Fibroblast of lung (primary cell): Measurements from ENCODE around the gene CASP8. TPM values are rescaled to one million over a fixed set of nuclear protein-coding genes. Genes with fewer than 3 reads are reported as not detected.
"Not testable (repeated sequence)": the region's sequence is repeated elsewhere in the genome, so short reads cannot be mapped to it uniquely, and the experiment has no call there.

ENCODE experiments used
- DNase-seq, 2 donors: peaks; one replicate each; pipeline versions ENCODE4 v3.0.0 to v3.0.0-alpha.2; 2010; ENCODE audit warnings: low read depth in 2 of 2
- H2AFZ ChIP-seq: 2 replicates; pipeline ENCODE4 v1.5.1; 2012; ENCODE audit warnings: low read length, control low read depth, inconsistent platforms
- H3K27ac ChIP-seq: 2 replicates; pipeline ENCODE4 v1.5.1; 2011; ENCODE audit warnings: low read length, control low read depth; ENCODE audit not compliant: insufficient read depth
- H3K27me3 ChIP-seq: 2 replicates; pipeline ENCODE4 v1.5.1; 2011; ENCODE audit warnings: mild to moderate bottlenecking, low read length; ENCODE audit not compliant: control insufficient read depth, insufficient read depth
- H3K36me3 ChIP-seq: 2 replicates; pipeline ENCODE4 v1.5.1; 2011; ENCODE audit warnings: low read length; ENCODE audit not compliant: control insufficient read depth, insufficient read depth
- H3K4me1 ChIP-seq: 2 replicates; pipeline ENCODE4 v1.5.1; 2011; ENCODE audit warnings: low read length; ENCODE audit not compliant: control insufficient read depth, insufficient read depth; ENCODE audit errors: extremely low read depth
- H3K4me2 ChIP-seq: 2 replicates; pipeline ENCODE4 v1.5.1; 2011; ENCODE audit warnings: low read length, control low read depth; ENCODE audit not compliant: insufficient read depth; ENCODE audit errors: extremely low read depth
- H3K4me3 ChIP-seq, 4 experiments: fragments of 200-600 bp in 1 of 4; sonication (generic) in 1 of 4; replicated peaks in 1 of 4; 2 replicates each; pipeline ENCODE4 v1.5.1; 2011 to 2016; ENCODE audit warnings: low read length in 4 of 4, low read depth in 3 of 4, mild to moderate bottlenecking in 3 of 4, control low read depth in 2 of 4, inconsistent platforms in 1 of 4, mixed read lengths in 1 of 4; ENCODE audit not compliant: insufficient read depth in 1 of 4; ENCODE audit errors: control extremely low read depth in 1 of 4
- H3K79me2 ChIP-seq: 2 replicates; pipeline ENCODE4 v1.5.1; 2012; ENCODE audit warnings: mild to moderate bottlenecking, low read length, inconsistent platforms; ENCODE audit not compliant: control insufficient read depth, insufficient read depth
- H3K9ac ChIP-seq: 2 replicates; pipeline ENCODE4 v1.5.1; 2011; ENCODE audit warnings: mild to moderate bottlenecking, low read length, control low read depth; ENCODE audit not compliant: insufficient read depth
- H3K9me3 ChIP-seq: 2 replicates; pipeline ENCODE4 v1.5.1; 2012; ENCODE audit warnings: low read depth, low read length; ENCODE audit not compliant: control insufficient read depth, insufficient read depth
- H4K20me1 ChIP-seq: 2 replicates; pipeline ENCODE4 v1.5.1; 2011; ENCODE audit warnings: low read length; ENCODE audit not compliant: control insufficient read depth, insufficient read depth; ENCODE audit errors: extremely low read depth
- CTCF ChIP-seq, 2 donors: IDR thresholded peaks in 1 of 2; conservative IDR thresholded peaks in 1 of 2; 1 replicate in 1 of 2; 2 replicates in 1 of 2; pipeline ENCODE4 v1.5.1; 2011 to 2012; ENCODE audit warnings: low read length in 2 of 2, control low read depth in 1 of 2, inconsistent platforms in 1 of 2, low read depth in 1 of 2, mild to moderate bottlenecking in 1 of 2
- EZH2 ChIP-seq: IDR thresholded peaks from 2 replicates; pipeline ENCODE4 v1.5.1; 2012; ENCODE audit warnings: low read length, control low read depth, mild to moderate bottlenecking; ENCODE audit errors: missing control alignments
- polyA plus RNA-seq, 2 donors: library from polyadenylated mRNA; depleted of rRNA in 1 of 2; stranded (reverse) in 1 of 2; unstranded in 1 of 2; fragments of >200 nt; gene quantifications; 2 replicates each; pipeline ENCODE4 v1.2.1, GENCODE V29; 2011 to 2012; ENCODE audit warnings: missing spikeins in 1 of 2
- total RNA-seq: library from RNA; depleted of rRNA; stranded (reverse); fragments of >200 nt; gene quantifications from 2 replicates; pipeline ENCODE4 v1.2.1, GENCODE V29; 2014

CASP8 gene
- total and polyA plus RNA-seq, 2 donors (not counting 1 experiment from before 2014, with no cell fraction given) = 22.6 to 31.5 TPM

GRCh38 chr2:201237486-201238123 is 22.7 kb upstream of the CASP8 start:
- no peak for TF ChIP-seq CTCF (conservative IDR thresholded peaks at IDR 0.05 in 1 of 2, IDR thresholded peaks at IDR 0.05 in 1 of 2; ENCODE audit: low read depth in 1 of 2, low read length in 2 of 2)
- TF ChIP-seq EZH2 = no peak
- Histone ChIP-seq H3K27ac (no peak overlapping the region), H3K4me3 (no peak overlapping the region), H3K9me3 (no peaks in the 10 kb centered on the region), H3K9ac (no peak overlapping the region), H3K4me1 (peaks cover 16% of the 10 kb centered on the region), H3K4me2 (peak overlapping the region; percentile 44), H3K36me3 (no peaks in the 10 kb centered on the region), H4K20me1 (no peaks in the 10 kb centered on the region), H2AFZ (no peak overlapping the region), H3K79me2 (no peaks in the 10 kb centered on the region), H3K27me3 (no peaks in the 10 kb centered on the region)
- no peak for DNase-seq

GRCh38 chr2:201239167-201239935 is 21.0 kb upstream of the CASP8 start:
- not testable (repeated sequence) for H3K27me3 ChIP-seq, DNase-seq, H3K9ac ChIP-seq, H3K79me2 ChIP-seq, H3K9me3 ChIP-seq, H4K20me1 ChIP-seq, H3K36me3 ChIP-seq, H3K27ac ChIP-seq, H3K4me3 ChIP-seq
- Histone ChIP-seq H3K4me1 (peaks cover 16% of the 10 kb centered on the region), H3K4me2 (peak overlapping the region; percentile 39), H2AFZ (peak overlapping the region; percentile 81)

- Histone ChIP-seq H3K79me2 (no peaks in the 10 kb centered on the region), H2AFZ (no peak overlapping the region), H4K20me1 (no peaks in the 10 kb centered on the region), H3K4me2 (no peak overlapping the region), H3K36me3 (no peaks in the 10 kb centered on the region), H3K9ac (no peak overlapping the region), H3K9me3 (no peaks in the 10 kb centered on the region), H3K27me3 (no peaks in the 10 kb centered on the region), H3K4me1 (peaks cover 7% of the 10 kb centered on the region), H3K27ac (no peak overlapping the region), H3K4me3 (no peak overlapping the region)
- TF ChIP-seq CTCF (conservative IDR thresholded peaks at IDR 0.05 in 1 of 2, IDR thresholded peaks at IDR 0.05 in 1 of 2; ENCODE audit: low read depth in 1 of 2, low read length in 2 of 2) = no peak
- no peak for TF ChIP-seq EZH2
- DNase-seq = no peak
Measured at GRCh38 chr2:201242571-201243277, 17.6 kb upstream of the CASP8 start.
